ENCODE data around the gene PAH. TPM values are rescaled to one million over a fixed set of nuclear protein-coding genes. Genes with fewer than 3 reads are reported as not detected.
A peak's percentile ranks its signal among the peaks of the same experiment; 100 is the strongest.

PAH gene
- total and polyA plus RNA-seq, 2 of the 13 experiments (the other 11 are each of a cell fraction or from before 2014, with no cell fraction given) = 192 to 451 TPM

- TF ChIP-seq ZNF607 (CRISPR knock-in tag; IDR thresholded peaks at IDR 0.05; ENCODE audit: borderline replicate concordance) (no peak), SOX6 (IDR thresholded peaks at IDR 0.05) (no peak), SOX6 (CRISPR knock-in tag; IDR thresholded peaks at IDR 0.05) (peak; percentile 45; the same call in 1 of the 2 replicates), ATF1 (CRISPR knock-in tag; IDR thresholded peaks at IDR 0.05) (peak; percentile 81), PHF21A (CRISPR knock-in tag; IDR thresholded peaks at IDR 0.05) (peak; percentile 63; the same call in 1 of the 2 replicates), NFKB2 (CRISPR knock-in tag; IDR thresholded peaks at IDR 0.05; ENCODE audit: borderline replicate concordance) (no peak), SPEN (CRISPR knock-in tag; IDR thresholded peaks at IDR 0.05; ENCODE audit: low read depth) (no peak), ZNF224 (CRISPR knock-in tag; IDR thresholded peaks at IDR 0.05) (no peak), HDAC2 (CRISPR knock-in tag; IDR thresholded peaks at IDR 0.05) (peak; percentile 81), ELK4 (CRISPR knock-in tag; IDR thresholded peaks at IDR 0.05; ENCODE audit: borderline replicate concordance) (no peak), GATAD1 (CRISPR knock-in tag; IDR thresholded peaks at IDR 0.05) (0 out of 2 replicates have a peak, but pooled peaks have one; percentile 11), MIER2 (CRISPR knock-in tag; IDR thresholded peaks at IDR 0.05) (peak; percentile 33; the same call in 1 of the 2 replicates), NCOR1 (IDR thresholded peaks at IDR 0.05; ENCODE audit: borderline replicate concordance, low read length) (peak; percentile 32; the same call in 1 of the 2 replicates), FOSL2 (CRISPR knock-in tag; IDR thresholded peaks at IDR 0.05) (peak; percentile 33; the same call in 1 of the 2 replicates), KDM1A (CRISPR knock-in tag; IDR thresholded peaks at IDR 0.05) (peak; percentile 75; the same call in 1 of the 2 replicates), ZNF136 (CRISPR knock-in tag; IDR thresholded peaks at IDR 0.05; ENCODE audit: low read depth) (no peak), ZNF460 (CRISPR knock-in tag; IDR thresholded peaks at IDR 0.05; ENCODE audit: borderline replicate concordance) (no peak), LBX2 (CRISPR knock-in tag; IDR thresholded peaks at IDR 0.05; ENCODE audit: borderline replicate concordance) (no peak), MIXL1 (CRISPR knock-in tag; IDR thresholded peaks at IDR 0.05) (peak; percentile 24; the same call in 1 of the 2 replicates), KLF16 (CRISPR knock-in tag; IDR thresholded peaks at IDR 0.05) (peak in 1 of 2 experiments; percentile 31; a peak in 1 of 4 replicates), ZNF331 (CRISPR knock-in tag; IDR thresholded peaks at IDR 0.05) (peak; percentile 44; the same call in 1 of the 2 replicates), ZNF407 (CRISPR knock-in tag; IDR thresholded peaks at IDR 0.05; ENCODE audit: not compliant biosample characterization) (no peak)
These were observed 13.6 kb downstream of the PAH start (continued) for GRCh38 chr12:102903337-102904007.

Data from HepG2 (cell line).